NCI-H524 (cell line): ENCODE results near the gene PUM2.
"Not testable (repeated sequence)": the region's sequence is repeated elsewhere in the genome, so short reads cannot be mapped to it uniquely, and the experiment has no call there.

Experiments used
- DNase-seq, 2 experiments: peaks; one replicate each; lab custom pipeline; 2025; lab: John Stamatoyannopoulos, UW

PUM2 gene

GRCh38 chr2:20368706-20369105 is 18.1 kb upstream of the PUM2 start:
- DNase-seq: no peak

- not testable (repeated sequence) for DNase-seq
Observed at GRCh38 chr2:20367929-20368328, 17.3 kb upstream of the PUM2 start.

- DNase-seq: no peak
Observed at GRCh38 chr2:20366672-20367116, 16.1 kb upstream of the PUM2 start.

- DNase-seq: no peak
Observed at GRCh38 chr2:20365249-20365817, 14.7 kb upstream of the PUM2 start.

- DNase-seq: no peak
Observed at GRCh38 chr2:20363578-20363977, 12.9 kb upstream of the PUM2 start.

GRCh38 chr2:20362701-20363435 is 12.2 kb upstream of the PUM2 start:
- no peak for DNase-seq

- no peak for DNase-seq
Observed at GRCh38 chr2:20361893-20362292, 11.2 kb upstream of the PUM2 start.

GRCh38 chr2:20359096-20359495 is 8.5 kb upstream of the PUM2 start:
- DNase-seq: no peak

GRCh38 chr2:20357638-20358389 is 7.2 kb upstream of the PUM2 start:
- DNase-seq: no peak

GRCh38 chr2:20356042-20356441 is 5.4 kb upstream of the PUM2 start:
- peak in 1 of 2 experiments; percentile 11 for DNase-seq

GRCh38 chr2:20355131-20355530 is 4.5 kb upstream of the PUM2 start:
- DNase-seq: no peak

GRCh38 chr2:20353241-20353992 is 2.8 kb upstream of the PUM2 start:
- peak; percentile 71 to 94 for DNase-seq

GRCh38 chr2:20352581-20353216 is 2.1 kb upstream of the PUM2 start:
- DNase-seq: no peak

GRCh38 chr2:20352230-20352578 is 1.6 kb upstream of the PUM2 start:
- DNase-seq: no peak

- DNase-seq: peak in 1 of 2 experiments; percentile 39
Observed at GRCh38 chr2:20351555-20352229, 1.0 kb upstream of the PUM2 start.

- DNase-seq: peak; percentile 61 to 74
Observed at GRCh38 chr2:20350041-20350712, 467 bp downstream of the PUM2 start.

- DNase-seq: no peak
Observed at GRCh38 chr2:20349513-20349921, 1.1 kb downstream of the PUM2 start.

- DNase-seq: no peak
Observed at GRCh38 chr2:20348542-20348941, 2.1 kb downstream of the PUM2 start.

- no peak for DNase-seq
Observed at GRCh38 chr2:20346565-20347381, 3.9 kb downstream of the PUM2 start.

GRCh38 chr2:20343128-20343527 is 7.5 kb downstream of the PUM2 start:
- DNase-seq: no peak
